SU-DHL-6 (cell line): ENCODE measurements around the gene RILP.

Experiments
- H2AFZ ChIP-seq: fragments of 200-600 bp; sonication (generic); 2 replicates; pipeline ENCODE4 v1.6.1; 2014; ENCODE audit warnings: low read depth, mild to moderate bottlenecking, moderate library complexity, mixed read lengths, antibody characterized with exemption, low read length; ENCODE audit not compliant: severe bottlenecking
- H3F3A ChIP-seq: fragments of 200-600 bp; shearing (Covaris generic); 2 replicates; pipeline ENCODE4 v1.6.0; 2016; ENCODE audit warnings: antibody characterized with exemption, mild to moderate bottlenecking; ENCODE audit not compliant: insufficient read depth
- H3K27ac ChIP-seq: fragments of 200-600 bp; sonication (generic); 2 replicates; pipeline ENCODE4 v1.5.1; 2016; ENCODE audit warnings: low read depth, mild to moderate bottlenecking, low read length, moderate library complexity, mixed read lengths
- H3K27me3 ChIP-seq: fragments of 200-600 bp; sonication (generic), shearing (Covaris generic); 2 replicates; pipeline ENCODE4 v1.6.0; 2014; ENCODE audit warnings: mild to moderate bottlenecking, low read length
- H3K36me3 ChIP-seq: fragments of 200-600 bp; sonication (generic); 2 replicates; pipeline ENCODE4 v1.6.1; 2014; ENCODE audit warnings: mild to moderate bottlenecking, low read length, mixed read lengths
- H3K4me2 ChIP-seq: fragments of 300-600, 200-600 bp; shearing (Covaris generic), sonication (generic); 2 replicates; pipeline ENCODE4 v1.6.0; 2014; ENCODE audit warnings: low read length, low read depth, mild to moderate bottlenecking; ENCODE audit not compliant: poor library complexity, severe bottlenecking
- H3K4me3 ChIP-seq: fragments of 200-600 bp; sonication (generic); 2 replicates; pipeline ENCODE4 v1.5.1; 2014; ENCODE audit warnings: antibody characterized with exemption, low read length, mild to moderate bottlenecking, mixed read lengths; ENCODE audit not compliant: insufficient read depth, poor library complexity, severe bottlenecking
- H3K79me2 ChIP-seq: fragments of 200-600 bp; sonication (generic); 2 replicates; pipeline ENCODE4 v1.6.1; 2014; ENCODE audit warnings: mild to moderate bottlenecking, low read length, moderate library complexity; ENCODE audit not compliant: insufficient read depth
- H3K9ac ChIP-seq: fragments of 200-600 bp; sonication (generic); 2 replicates; pipeline ENCODE4 v1.7.0; 2014; ENCODE audit warnings: mild to moderate bottlenecking, low read length
- H3K9me2 ChIP-seq: fragments of 200-600 bp; sonication (generic); replicated peaks from 2 replicates; pipeline ENCODE4 v1.6.1; 2014; ENCODE audit warnings: low read length; ENCODE audit not compliant: insufficient read depth
- H3K9me3 ChIP-seq: fragments of 200-600 bp; sonication (generic); 2 replicates; pipeline ENCODE4 v1.6.1; 2014; ENCODE audit warnings: low read length, mixed read lengths; ENCODE audit not compliant: insufficient read depth
- H4K20me1 ChIP-seq: fragments of 200-600 bp; sonication (generic); 2 replicates; pipeline ENCODE4 v1.6.1; 2014; ENCODE audit warnings: low read depth, mild to moderate bottlenecking, antibody characterized with exemption, low read length, moderate library complexity, mixed read lengths
- EZH2phosphoT487 ChIP-seq: fragments of 200-600 bp; sonication (generic), shearing (Covaris generic); conservative IDR thresholded peaks from 2 replicates; pipeline ENCODE4 v1.6.1; 2018; ENCODE audit warnings: mild to moderate bottlenecking, antibody characterized with exemption, low read length, moderate library complexity, mixed read lengths
- TF ChIP-seq, protein P1 (sequence below): fragments of 200-600 bp; sonication (generic); IDR thresholded peaks from one replicate; pipeline ENCODE4 v1.5.1; 2017; ENCODE audit warnings: antibody characterized with exemption, mild to moderate bottlenecking, low read length, moderate library complexity; ENCODE audit not compliant: insufficient read depth, poor library complexity, severe bottlenecking

Gene RILP

DNA sequence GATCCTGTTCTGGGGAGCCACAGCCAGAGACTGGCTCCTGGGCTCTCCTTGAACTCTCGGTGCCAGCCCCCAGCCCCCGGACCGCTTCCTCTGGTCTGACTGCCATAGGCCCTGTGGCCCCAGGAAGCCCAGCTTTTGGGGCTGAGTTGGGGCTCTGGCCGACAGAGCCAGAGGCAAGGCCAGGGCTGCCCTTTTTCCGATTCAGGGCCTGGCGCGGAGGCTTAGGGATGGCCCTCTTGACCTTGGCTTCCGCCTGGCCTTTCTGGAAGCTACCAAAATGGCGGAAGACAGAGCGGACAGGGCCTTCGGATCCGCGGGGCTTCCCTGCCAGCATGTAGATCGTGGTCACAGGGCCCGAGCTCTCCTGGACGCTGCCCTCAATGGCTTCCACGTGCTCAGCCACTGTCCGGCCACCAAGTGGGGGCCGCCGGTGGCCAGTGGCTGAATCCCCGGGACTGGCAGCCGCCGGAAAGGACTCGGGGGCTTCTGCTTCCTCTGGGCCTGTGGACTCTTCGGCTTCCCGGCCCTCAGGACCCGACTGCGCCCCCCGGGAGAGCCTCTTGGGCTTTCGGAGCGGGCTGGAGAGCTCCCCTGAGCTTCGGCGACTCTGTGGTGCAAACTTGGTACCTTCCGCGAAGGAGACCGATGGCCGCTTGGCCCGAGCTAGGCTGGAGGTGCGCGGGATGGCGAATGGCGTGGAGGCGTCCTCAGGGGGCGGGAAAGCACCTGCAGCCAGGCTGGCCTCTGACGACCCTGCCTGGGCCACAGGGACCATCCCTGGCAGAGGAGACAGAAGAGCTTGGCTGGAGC is 14.6 kb downstream of the RILP start:
- H3F3A ChIP-seq: no peaks in the 10 kb centered on the region
- H3K27ac ChIP-seq: no peak overlapping the region
- no peaks in the 10 kb centered on the region for H3K9me3 ChIP-seq
- H3K4me3 ChIP-seq: no peak overlapping the region
- H3K4me2 ChIP-seq: no peak overlapping the region
- H3K9me2 ChIP-seq: no peaks in the 10 kb centered on the region
- H2AFZ ChIP-seq: no peak overlapping the region
- TF ChIP-seq, protein P1, sequence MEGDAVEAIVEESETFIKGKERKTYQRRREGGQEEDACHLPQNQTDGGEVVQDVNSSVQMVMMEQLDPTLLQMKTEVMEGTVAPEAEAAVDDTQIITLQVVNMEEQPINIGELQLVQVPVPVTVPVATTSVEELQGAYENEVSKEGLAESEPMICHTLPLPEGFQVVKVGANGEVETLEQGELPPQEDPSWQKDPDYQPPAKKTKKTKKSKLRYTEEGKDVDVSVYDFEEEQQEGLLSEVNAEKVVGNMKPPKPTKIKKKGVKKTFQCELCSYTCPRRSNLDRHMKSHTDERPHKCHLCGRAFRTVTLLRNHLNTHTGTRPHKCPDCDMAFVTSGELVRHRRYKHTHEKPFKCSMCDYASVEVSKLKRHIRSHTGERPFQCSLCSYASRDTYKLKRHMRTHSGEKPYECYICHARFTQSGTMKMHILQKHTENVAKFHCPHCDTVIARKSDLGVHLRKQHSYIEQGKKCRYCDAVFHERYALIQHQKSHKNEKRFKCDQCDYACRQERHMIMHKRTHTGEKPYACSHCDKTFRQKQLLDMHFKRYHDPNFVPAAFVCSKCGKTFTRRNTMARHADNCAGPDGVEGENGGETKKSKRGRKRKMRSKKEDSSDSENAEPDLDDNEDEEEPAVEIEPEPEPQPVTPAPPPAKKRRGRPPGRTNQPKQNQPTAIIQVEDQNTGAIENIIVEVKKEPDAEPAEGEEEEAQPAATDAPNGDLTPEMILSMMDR: no peak
- H4K20me1 ChIP-seq: no peaks in the 10 kb centered on the region
- no peaks in the 10 kb centered on the region for H3K36me3 ChIP-seq
- no peaks in the 10 kb centered on the region for H3K79me2 ChIP-seq
- no peak overlapping the region for H3K9ac ChIP-seq
- no peaks in the 10 kb centered on the region for H3K27me3 ChIP-seq

DNA sequence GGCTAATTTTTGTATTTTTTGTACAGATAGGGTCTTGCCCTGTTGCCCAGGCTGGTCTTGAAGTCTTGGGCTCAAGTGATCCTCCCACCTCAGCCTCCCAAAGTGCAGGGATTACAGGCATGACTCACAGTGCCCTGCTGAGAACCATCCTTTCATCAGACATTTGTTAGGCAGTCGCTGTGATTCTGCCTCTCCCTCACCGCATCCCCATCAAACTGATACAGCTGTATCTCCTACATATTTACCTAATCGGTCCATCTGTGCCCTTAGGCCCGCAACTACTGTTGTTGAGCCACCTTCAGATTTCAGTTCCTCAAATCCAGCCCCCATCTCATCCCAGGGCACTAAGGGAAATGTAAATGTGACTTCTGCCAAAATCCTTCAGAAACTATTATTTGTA is 19.0 kb downstream of the RILP start:
- no peaks in the 10 kb centered on the region for H4K20me1 ChIP-seq
- H3K9me2 ChIP-seq: no peaks in the 10 kb centered on the region
- no peak overlapping the region for H2AFZ ChIP-seq
- H3K4me2 ChIP-seq: no peak overlapping the region
- no peak overlapping the region for H3K4me3 ChIP-seq
- peaks cover 20% of the 10 kb centered on the region for H3K79me2 ChIP-seq
- H3K27me3 ChIP-seq: no peaks in the 10 kb centered on the region
- no peaks in the 10 kb centered on the region for H3K36me3 ChIP-seq
- no peak for TF ChIP-seq EZH2phosphoT487
- TF ChIP-seq, protein P1: no peak
- H3F3A ChIP-seq: peaks cover 15% of the 10 kb centered on the region
- no peaks in the 10 kb centered on the region for H3K9me3 ChIP-seq
- no peak overlapping the region for H3K27ac ChIP-seq
- H3K9ac ChIP-seq: no peak overlapping the region

- H3K36me3 ChIP-seq: no peaks in the 10 kb centered on the region
- TF ChIP-seq, protein P1: peak; percentile 90
- no peak for TF ChIP-seq EZH2phosphoT487
- H4K20me1 ChIP-seq: no peaks in the 10 kb centered on the region
- H3K79me2 ChIP-seq: peaks cover 29% of the 10 kb centered on the region
- H3K9ac ChIP-seq: peak overlapping the region; percentile 81
- no peaks in the 10 kb centered on the region for H3K9me3 ChIP-seq
- peak overlapping the region; percentile 79 for H3K4me3 ChIP-seq
- peak overlapping the region; percentile 86 for H3K27ac ChIP-seq
- peaks cover 18% of the 10 kb centered on the region for H3F3A ChIP-seq
- no peaks in the 10 kb centered on the region for H3K9me2 ChIP-seq
- peak overlapping the region; percentile 85 for H3K4me2 ChIP-seq
- H2AFZ ChIP-seq: peak overlapping the region; percentile 20
- H3K27me3 ChIP-seq: no peaks in the 10 kb centered on the region
Measured at GRCh38 chr17:1629504-1630310, 20.0 kb downstream of the RILP start.
